ENCODE results near the gene CCDC66.

Gene CCDC66

DNA sequence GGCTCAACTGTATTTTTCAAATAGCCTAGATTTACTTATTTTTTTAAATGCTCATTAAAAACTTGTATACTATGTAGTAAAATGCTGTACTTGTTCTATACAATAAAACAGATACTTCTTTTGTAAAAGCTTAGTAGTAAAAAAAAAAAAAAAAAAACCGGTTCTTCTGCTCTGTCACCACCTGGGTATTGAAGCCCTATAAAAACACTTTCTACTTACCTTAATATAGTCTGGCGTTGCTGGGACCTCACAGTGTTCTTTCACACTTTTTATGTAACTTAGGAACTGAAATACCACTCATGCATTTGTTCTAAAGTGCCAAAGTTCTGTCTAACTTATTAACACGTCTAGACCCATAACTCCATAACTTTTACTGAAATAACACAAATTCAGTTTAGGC is 64.7 kb downstream of the CCDC66 start:
- no peak for DNase-seq (ENCODE audit: low read depth in 2 of 2)

DNA sequence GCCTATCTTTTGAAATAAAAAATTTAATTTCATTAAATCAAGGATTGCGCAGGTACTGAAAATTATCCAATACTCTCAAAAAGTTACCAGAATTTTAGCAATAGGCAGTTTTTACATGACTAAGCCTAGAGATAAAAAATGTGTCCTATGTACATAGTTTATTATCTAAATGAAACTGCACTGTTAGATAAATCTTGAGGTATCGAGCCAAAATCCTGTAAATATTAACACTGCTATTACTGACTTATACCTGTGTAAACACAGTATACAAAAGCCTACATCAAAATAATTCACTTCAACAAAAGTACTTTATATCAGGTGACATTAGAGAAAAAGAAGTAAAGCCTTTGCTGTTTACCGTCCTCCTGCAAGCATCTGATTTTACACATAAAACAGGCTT is 65.4 kb downstream of the CCDC66 start:
- no peak for DNase-seq (ENCODE audit: low read depth in 2 of 2)

DNA sequence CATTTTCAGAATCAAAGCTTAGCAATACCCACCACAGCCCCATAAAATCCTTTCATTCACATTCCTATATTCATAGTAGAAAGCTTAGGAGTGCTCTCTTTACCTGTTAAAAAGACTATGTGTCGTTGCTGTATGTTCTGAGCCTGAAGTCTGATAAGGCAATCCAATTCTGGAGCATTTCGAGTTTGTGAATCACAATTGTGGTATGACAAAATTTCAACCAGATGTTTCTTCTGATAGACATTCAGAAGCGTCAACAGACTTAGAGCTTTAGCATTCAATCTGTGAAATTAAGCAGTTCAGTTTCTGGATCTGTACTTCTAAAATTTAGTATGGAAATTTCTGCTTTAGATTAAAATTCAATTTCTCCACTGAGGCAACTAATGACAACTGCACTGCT is 67.8 kb downstream of the CCDC66 start:
- no peak for DNase-seq (ENCODE audit: low read depth in 2 of 2)

DNA sequence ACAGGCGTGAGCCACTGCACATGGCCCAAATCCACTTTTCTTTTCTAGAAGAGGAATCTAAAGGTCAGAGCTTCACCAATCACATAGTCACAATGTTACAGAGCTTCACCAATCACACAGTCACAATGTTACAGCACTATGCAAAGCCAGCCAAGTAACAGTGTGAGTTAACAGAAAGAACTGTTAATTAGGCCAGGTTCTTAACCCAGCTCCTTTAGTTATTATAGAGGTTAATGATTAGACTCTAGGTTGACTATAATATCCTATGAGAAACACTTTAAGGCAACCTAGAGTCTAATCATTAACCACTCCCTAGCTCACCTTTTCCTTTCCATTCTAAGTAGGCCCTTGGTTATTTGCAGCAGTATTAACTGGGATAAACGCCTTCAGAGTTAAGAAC is 72.1 kb downstream of the CCDC66 start:
- no peak for DNase-seq (ENCODE audit: low read depth in 2 of 2)

DNA sequence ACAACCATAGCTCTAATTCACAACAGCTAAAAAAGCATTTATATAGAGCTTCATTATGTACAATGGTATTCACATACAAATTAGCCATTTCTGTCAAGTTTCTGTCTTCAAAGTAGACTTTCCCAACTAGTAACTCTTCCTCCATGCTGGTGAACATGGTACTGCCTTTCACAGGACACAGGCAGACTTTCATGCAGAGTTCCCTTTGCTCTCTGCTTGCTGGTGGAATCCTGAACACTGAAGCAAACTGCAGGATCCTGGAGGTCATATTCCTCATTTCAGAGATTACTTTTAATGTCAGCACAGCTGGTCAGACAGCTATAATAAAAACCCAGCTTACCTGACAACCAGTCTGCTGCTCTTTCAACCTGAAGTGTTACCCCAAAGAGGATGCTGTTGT is 72.5 kb downstream of the CCDC66 start:
- DNase-seq (ENCODE audit: low read depth in 2 of 2), result no peak

DNA sequence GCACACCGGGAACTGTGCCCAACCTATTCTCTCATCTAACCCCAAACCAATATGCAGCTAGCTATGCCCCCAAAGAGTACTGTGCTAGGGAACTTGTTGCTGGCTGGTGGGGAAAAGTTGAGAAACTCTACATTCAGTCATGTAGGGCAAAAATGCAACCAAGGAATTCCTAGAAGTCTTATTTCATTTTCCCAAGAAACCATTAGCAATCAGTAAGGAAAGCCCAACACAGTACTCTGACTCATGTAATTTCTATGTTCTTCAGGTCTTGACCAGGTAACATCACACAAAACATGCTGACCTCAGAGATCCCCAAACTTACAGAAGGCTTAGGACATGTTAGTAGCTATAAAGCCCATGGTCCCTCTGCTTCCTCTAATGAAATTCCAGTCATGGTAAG is 74.0 kb downstream of the CCDC66 start:
- DNase-seq (ENCODE audit: low read depth in 2 of 2), result no peak

DNA sequence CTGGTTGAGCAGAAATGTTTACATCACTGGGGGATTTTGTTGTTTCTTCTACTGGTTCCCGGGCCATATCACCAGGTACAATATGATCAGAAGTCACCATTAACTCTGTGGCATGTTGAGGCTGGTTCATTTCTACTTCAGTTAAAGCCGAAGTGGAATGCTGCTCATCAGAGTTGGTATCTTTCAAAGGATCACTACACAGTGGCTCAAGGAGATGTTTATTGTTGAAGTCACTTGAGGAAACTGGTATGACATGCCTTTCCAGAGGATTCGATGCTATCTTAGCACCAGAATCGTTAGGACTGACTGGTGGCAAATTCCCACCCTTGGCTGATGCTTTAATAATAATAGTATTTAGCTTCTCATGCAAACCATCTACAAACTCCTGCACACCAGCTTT is 76.2 kb downstream of the CCDC66 start:
- DNase-seq (ENCODE audit: low read depth in 2 of 2), result no peak

DNA sequence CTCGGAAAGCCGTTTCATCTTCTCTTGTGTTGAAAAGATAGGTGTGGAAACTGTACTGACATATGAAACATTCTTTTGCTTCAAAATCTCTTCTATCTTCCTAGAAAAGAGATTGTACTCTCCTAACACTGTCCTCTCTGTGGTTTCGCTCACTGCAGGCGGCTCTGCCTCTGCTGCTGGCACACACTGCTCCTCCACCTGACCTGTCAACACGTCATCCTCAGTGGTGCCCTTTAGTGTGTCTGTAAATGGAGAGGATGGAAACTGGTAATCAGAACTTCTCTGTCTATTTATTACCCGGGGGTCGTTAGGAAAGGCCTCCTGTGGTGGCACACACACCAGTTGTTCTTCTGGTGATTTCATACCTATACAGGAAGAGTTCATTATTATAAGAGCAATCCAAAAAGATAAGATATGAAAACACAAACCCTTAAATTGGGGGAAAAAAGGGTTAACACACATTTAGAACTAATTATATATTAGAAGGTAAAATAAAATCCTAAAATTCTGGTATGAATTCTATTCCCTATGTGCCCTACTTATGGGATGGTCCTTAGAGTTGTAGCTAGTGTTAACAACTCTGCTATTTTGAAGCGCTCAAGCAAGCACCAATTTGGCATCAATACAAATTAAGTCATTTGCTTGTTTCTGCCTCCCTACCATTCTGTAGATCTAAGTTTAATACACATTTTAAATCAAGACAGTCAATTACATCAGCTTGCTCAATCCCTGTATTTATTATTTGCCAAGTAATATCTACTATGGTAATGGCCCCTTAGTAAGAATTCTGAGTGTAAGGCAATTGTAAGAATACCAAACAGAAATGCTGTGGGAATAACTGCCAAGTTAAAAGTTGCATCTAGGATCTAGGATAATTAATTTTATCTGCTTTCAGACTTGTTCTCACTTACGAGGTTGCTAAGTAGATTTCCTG is 76.9 kb downstream of the CCDC66 start:
- DNase-seq (ENCODE audit: low read depth in 2 of 2), result no peak

DNA sequence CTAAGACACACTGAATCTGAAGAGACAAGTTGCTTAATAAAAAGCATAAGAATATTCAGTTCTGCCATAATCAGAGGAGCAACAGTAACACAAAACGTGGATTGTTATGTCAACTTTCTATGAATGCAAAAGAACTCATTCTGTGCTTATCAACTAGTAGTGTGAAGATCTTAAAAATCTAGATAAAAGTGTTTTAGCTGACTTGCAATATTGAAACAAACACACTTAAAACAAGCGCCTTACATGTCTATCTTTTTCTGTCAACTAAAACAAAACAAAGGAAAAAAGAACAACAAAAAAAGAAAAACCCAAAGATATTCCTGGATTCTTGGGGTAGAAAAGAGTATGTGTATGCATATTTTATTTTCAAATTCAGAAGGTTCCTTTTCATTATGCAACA is 88.4 kb downstream of the CCDC66 start:
- DNase-seq (ENCODE audit: low read depth in 2 of 2), result no peak

DNA sequence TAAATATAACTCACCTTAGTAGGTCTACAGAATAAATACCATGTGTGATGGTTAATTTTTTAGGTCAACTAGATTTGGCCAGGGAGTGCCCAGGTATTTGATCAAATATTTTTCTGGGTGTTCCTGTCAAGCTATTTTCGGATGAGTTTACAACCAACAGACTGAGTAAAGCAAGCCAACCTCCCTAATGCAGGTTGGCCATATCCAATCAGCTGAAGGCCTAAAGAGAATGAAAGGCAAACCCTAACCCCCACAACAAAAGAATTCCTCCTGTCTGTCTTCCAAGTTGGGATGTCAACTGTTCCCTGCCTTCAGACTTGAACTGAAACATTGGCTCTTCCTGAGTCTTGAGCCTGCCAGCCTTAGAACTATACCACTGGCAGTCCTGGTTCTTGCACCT is 97.5 kb downstream of the CCDC66 start:
- no peak for DNase-seq (ENCODE audit: low read depth in 2 of 2)

DNA sequence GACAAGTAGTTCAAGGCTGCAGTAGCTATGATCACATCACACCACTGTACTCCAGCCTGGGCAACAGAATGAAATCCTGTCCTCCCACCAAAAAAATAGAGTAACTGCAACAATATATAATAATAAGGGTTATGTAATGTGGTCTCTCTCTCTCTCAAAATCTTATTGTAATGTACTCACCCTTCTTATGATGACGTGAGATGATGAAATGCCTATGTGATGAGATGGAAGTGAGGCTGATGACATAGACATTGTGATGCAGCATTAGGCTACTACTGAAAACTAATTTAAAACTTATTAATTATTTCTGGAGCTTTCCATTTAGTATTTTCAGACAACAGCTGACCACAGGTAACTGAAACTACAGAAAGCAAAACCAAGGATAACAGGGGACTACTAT is 98.7 kb downstream of the CCDC66 start:
- no peak for DNase-seq (ENCODE audit: low read depth in 2 of 2)

DNA sequence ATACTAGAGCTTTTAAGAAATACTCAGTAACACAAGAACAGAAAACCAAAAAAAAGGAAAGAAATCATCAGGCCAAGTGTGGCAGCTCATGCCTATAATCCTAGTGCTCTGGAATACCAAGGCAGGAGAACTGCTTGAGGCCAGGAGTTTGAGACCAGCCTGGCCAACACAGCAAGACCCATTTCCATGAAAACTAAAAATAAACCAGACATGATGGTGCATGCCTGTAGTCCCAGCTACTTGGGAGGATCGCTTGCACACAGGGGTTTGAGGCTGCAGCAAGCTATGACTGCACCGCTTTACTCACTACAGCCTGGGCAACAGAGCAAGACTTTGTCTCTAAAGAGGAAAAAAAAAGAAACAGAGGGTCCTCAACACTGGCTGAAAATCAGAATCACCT is 107.8 kb downstream of the CCDC66 start:
- no peak for DNase-seq (ENCODE audit: low read depth in 2 of 2)

DNA sequence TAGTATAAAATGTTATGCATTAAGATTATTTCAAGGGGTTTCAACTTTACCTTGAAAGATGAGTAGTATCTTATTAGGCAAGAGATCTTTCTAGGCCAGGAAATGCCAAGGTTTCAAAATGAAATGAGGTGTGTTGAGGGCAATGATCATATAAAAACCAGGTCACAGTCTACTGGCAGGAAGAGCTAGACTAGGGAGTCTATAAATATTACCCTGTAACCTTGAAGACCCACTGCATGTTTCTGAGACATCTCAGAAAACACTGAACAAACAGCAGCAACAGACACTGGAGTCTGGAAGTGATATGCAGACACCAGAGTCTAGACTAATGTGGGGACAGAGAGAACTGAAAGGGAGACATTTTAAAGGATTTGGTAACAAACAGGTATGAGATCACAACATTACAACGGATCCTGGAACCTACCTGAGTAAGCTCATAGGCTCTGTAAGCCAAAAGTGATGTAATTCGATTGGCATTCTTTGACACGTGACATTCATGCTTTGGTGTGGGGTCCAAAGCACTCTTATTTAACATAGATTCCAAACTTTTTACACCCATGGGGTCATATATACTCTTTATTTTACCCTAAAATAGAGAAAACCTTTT is 111.1 kb downstream of the CCDC66 start:
- DNase-seq (ENCODE audit: low read depth in 2 of 2), result no peak

Measured in stimulated activated CD4-positive, alpha-beta T cell treated with anti-CD3 and anti-CD28 coated beads, Interleukin-15, amount 100 ng/mL, for 48 hours (primary cell).